K562 (cell line): ENCODE data around the gene CBLIF. TPM values are rescaled to one million over a fixed set of nuclear protein-coding genes. Genes with fewer than 3 reads are reported as not detected.
A peak's percentile ranks its signal among the peaks of the same experiment; 100 is the strongest.

ENCODE experiments used
- CTCF ChIP-seq, 3 experiments: IDR thresholded peaks in 2 of 3; conservative IDR thresholded peaks in 1 of 3; 2 replicates each; pipeline ENCODE4 v1.5.1; 2011 to 2012; ENCODE audit warnings: low read length in 3 of 3, mild to moderate bottlenecking in 3 of 3, control low read depth in 2 of 3, improper control_type of control experiment in 1 of 3, inconsistent platforms in 1 of 3, low read depth in 1 of 3, mixed read lengths in 1 of 3, moderate library complexity in 1 of 3; ENCODE audit not compliant: insufficient read depth in 2 of 3
- HINFP ChIP-seq: fragments of 450-650 bp; conservative IDR thresholded peaks from 2 replicates; pipeline ENCODE4 v1.6.1; 2016; ENCODE audit warnings: missing genetic modification characterization, low read depth, mild to moderate bottlenecking, control low read depth, missing compliant biosample characterization
- NCOA6 ChIP-seq: fragments of 450-650 bp; IDR thresholded peaks from 2 replicates; pipeline ENCODE4 v1.6.1; 2017; ENCODE audit warnings: mild to moderate bottlenecking
- NFATC3 ChIP-seq: fragments of 450-650 bp; IDR thresholded peaks from 2 replicates; pipeline ENCODE4 v1.6.1; 2017; ENCODE audit warnings: mild to moderate bottlenecking
- PURB ChIP-seq: sonication (generic); formaldehyde crosslinking; IDR thresholded peaks from 2 replicates; pipeline ENCODE4 v1.9.0; 2021; ENCODE audit warnings: low read depth, mild to moderate bottlenecking, missing genetic modification reagents
- RHOXF2B ChIP-seq: fragments of 250-450 bp; sonication (Bioruptor Pico); conservative IDR thresholded peaks from 2 replicates; pipeline ENCODE4 v1.5.1; 2021
- SFPQ ChIP-seq: fragments of 200-400 bp; formaldehyde crosslinking; IDR thresholded peaks from 2 replicates; pipeline ENCODE4 v1.6.1; 2017; ENCODE audit warnings: mild to moderate bottlenecking, low read depth, low read length, moderate library complexity
- ZNF318 ChIP-seq, 2 experiments: fragments of 450-650 bp; IDR thresholded peaks; 2 replicates each; pipeline ENCODE4 v1.6.1; 2016; ENCODE audit warnings: mild to moderate bottlenecking in 2 of 2, borderline replicate concordance in 1 of 2, low read depth in 1 of 2, moderate library complexity in 1 of 2
- ZNF785 ChIP-seq: fragments of 250-450 bp; sonication (Bioruptor Pico); IDR thresholded peaks from 2 replicates; pipeline ENCODE4 v1.4.0; 2020; ENCODE audit warnings: mild to moderate bottlenecking
- polyA plus RNA-seq, 8 experiments: library from polyadenylated mRNA; depleted of rRNA in 4 of 8; stranded (reverse) in 5 of 8; unstranded in 3 of 8; fragments of >200 nt; fragmentation: Nextera tagmentation in 2 of 8; fragmentation: Illumina TruSeq in 1 of 8; extraction: Ambion mirVana in 2 of 8; extraction: Trizol in 1 of 8; gene quantifications; 2 replicates each; pipeline versions ENCODE4 v1.2.1 to v1.2.3, GENCODE V29; 2011 to 2014; ENCODE audit warnings: inconsistent platforms in 1 of 8, missing spikeins in 1 of 8
- total RNA-seq, 7 experiments: library from RNA; depleted of rRNA in 6 of 7; stranded (reverse); fragments of >200 nt in 6 of 7; fragmentation: Illumina TruSeq in 2 of 7; extraction: Trizol in 2 of 7; gene quantifications; 2 replicates each; pipeline versions ENCODE4 v1.2.1 to v1.2.3, GENCODE V29; 2011 to 2021; ENCODE audit warnings: low replicate concordance in 1 of 7

Gene CBLIF
- total and polyA plus RNA-seq, 9 of the 15 experiments (the other 6 are each of a cell fraction or from before 2014, with no cell fraction given) = 0.07 to 0.83 (median 0.54) TPM

GRCh38 chr11:59810189-59810910 lies 34.9 kb downstream of the CBLIF start, which contains the start of gene MRPL16 (continued):
- TF ChIP-seq ZNF318 (IDR thresholded peaks at IDR 0.05; ENCODE audit: borderline replicate concordance in 1 of 2, low read depth in 1 of 2) (no peak), PURB (CRISPR knock-in tag) (no peak), RHOXF2B (CRISPR knock-in tag) (no peak), ZNF785 (CRISPR knock-in tag) (no peak), HINFP (peak; percentile 92), NCOA6 (no peak), CTCF (IDR thresholded peaks at IDR 0.05 in 2 of 3, conservative IDR thresholded peaks at IDR 0.05 in 1 of 3; ENCODE audit: insufficient read depth in 2 of 3, low read depth in 1 of 3, low read length in 3 of 3) (peak; percentile 46 to 78 (median 47); a peak in 5 of 6 replicates), SFPQ (no peak), NFATC3 (peak; percentile 78; the same call in 1 of the 2 replicates)
